ENCODE measurements around the gene GRAMD1A.
"Not testable (repeated sequence)": the region's sequence is repeated elsewhere in the genome, so short reads cannot be mapped to it uniquely, and the experiment has no call there.

GRAMD1A gene

GRCh38 chr19:34967551-34967950 is 32.6 kb upstream of the GRAMD1A start:
- no peak for DNase-seq (ENCODE audit: low read depth)
- H3K4me3 ChIP-seq (ENCODE audit: control insufficient read depth, low read depth, low read length) = no peak overlapping the region
- TF ChIP-seq CTCF (conservative IDR thresholded peaks at IDR 0.05; ENCODE audit: control insufficient read depth, insufficient read depth, low read depth, low read length) = no peak

DNA sequence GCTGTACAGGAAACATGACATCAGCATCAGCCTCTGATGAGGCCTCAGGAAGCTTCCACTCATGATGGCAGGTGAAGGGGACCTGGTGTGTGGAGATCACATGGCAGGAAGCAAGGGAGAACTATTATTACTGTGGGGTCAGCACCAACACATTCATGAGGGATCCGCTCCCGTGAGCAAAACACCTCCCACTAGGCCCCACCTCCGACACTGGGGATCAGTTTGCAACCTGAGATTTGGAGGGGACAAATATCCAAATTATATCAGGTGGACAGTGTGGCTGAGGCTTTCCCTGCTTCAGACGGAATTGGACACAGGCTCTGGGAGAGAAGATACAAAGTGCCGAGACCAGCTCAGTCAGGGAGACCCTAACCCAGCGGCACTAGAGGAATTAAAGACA is 30.4 kb upstream of the GRAMD1A start:
- TF ChIP-seq CTCF (conservative IDR thresholded peaks at IDR 0.05; ENCODE audit: control insufficient read depth, insufficient read depth, low read depth, low read length) = no peak
- no peak for DNase-seq (ENCODE audit: low read depth)

GRCh38 chr19:34970185-34970780 is 29.8 kb upstream of the GRAMD1A start:
- H3K4me3 ChIP-seq (ENCODE audit: control insufficient read depth, low read depth, low read length); DNase-seq (ENCODE audit: low read depth): not testable (repeated sequence)

More for the DNA sequence above, 30.4 kb upstream of the GRAMD1A start:
- no peak overlapping the region for H3K4me3 ChIP-seq (ENCODE audit: control insufficient read depth, low read depth, low read length)

GRCh38 chr19:34972163-34972705 is 27.9 kb upstream of the GRAMD1A start:
- DNase-seq (ENCODE audit: low read depth) = no peak
- no peak overlapping the region for H3K4me3 ChIP-seq (ENCODE audit: control insufficient read depth, low read depth, low read length)
- no peak for TF ChIP-seq CTCF (conservative IDR thresholded peaks at IDR 0.05; ENCODE audit: control insufficient read depth, insufficient read depth, low read depth, low read length)

DNA sequence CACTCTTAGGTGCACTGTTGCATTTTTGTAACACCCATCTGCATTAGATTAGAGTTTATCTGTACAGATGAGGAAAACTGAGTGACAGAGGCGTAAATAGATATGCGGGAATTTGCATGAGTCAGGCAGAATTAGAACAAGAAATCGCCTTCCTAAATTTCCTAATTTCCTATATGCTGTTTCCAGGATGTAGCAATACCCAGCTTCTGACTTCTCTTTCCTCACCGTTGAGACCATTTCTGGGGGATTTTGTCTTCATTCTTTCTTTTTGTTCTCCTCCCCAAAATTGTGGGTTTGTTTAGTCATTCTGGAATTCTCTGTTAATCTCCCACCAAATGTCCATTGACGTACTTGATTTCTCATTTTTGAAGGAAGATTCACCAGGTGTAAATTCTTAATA is 25.5 kb upstream of the GRAMD1A start:
- H3K4me3 ChIP-seq (ENCODE audit: control insufficient read depth, low read depth, low read length) = no peak overlapping the region

GRCh38 chr19:34975056-34975455 is 25.1 kb upstream of the GRAMD1A start:
- no peak for TF ChIP-seq CTCF (conservative IDR thresholded peaks at IDR 0.05; ENCODE audit: control insufficient read depth, insufficient read depth, low read depth, low read length)
- no peak overlapping the region for H3K4me3 ChIP-seq (ENCODE audit: control insufficient read depth, low read depth, low read length)
- no peak for DNase-seq (ENCODE audit: low read depth)

More for the DNA sequence above, 25.5 kb upstream of the GRAMD1A start:
- no peak for TF ChIP-seq CTCF (conservative IDR thresholded peaks at IDR 0.05; ENCODE audit: control insufficient read depth, insufficient read depth, low read depth, low read length)
- DNase-seq (ENCODE audit: low read depth) = peak; percentile 44

GRCh38 chr19:34976611-34977010 is 23.5 kb upstream of the GRAMD1A start:
- no peak for DNase-seq (ENCODE audit: low read depth)
- TF ChIP-seq CTCF (conservative IDR thresholded peaks at IDR 0.05; ENCODE audit: control insufficient read depth, insufficient read depth, low read depth, low read length) = no peak

More at GRCh38 chr19:34976611-34977010, 23.5 kb upstream of the GRAMD1A start:
- H3K4me3 ChIP-seq (ENCODE audit: control insufficient read depth, low read depth, low read length) = no peak overlapping the region

All from fibroblast of mammary gland (primary cell).